Naive thymus-derived CD4-positive, alpha-beta T cell (primary cell): ENCODE data around the gene PLCG1. TPM values are rescaled to one million over a fixed set of nuclear protein-coding genes. Genes with fewer than 3 reads are reported as not detected.
A peak's percentile ranks its signal among the peaks of the same experiment; 100 is the strongest.

Source experiments
- ATAC-seq: fragments of 150-1000 bp; cut with Tn5 transposase; 2 replicates; pipeline ENCODE4 v1.10.0; 2021; ENCODE audit warnings: mild to moderate bottlenecking, moderate library complexity
- CTCF ChIA-PET: fragments of 350-600 bp; sonication (Branson Sonifier 250); formaldehyde crosslinking; loops from one replicate; lab custom pipeline; 2021; ENCODE audit warnings: antibody characterized with exemption; lab: Charles Lee
- POLR2A ChIA-PET: fragments of 350-600 bp; sonication (Branson Sonifier 250); formaldehyde crosslinking; loops from one replicate; lab custom pipeline; 2021; ENCODE audit warnings: antibody characterized with exemption, inconsistent platforms; lab: Charles Lee
- DNase-seq, 9 donors: peaks; one replicate each; pipeline versions ENCODE4 v3.0.0 to v3.0.0-alpha.2; 2020 to 2022; ENCODE audit warnings: mixed read lengths in 1 of 9
- H3K27ac ChIP-seq: one replicate; pipeline ENCODE4 v1.7.0; 2013; ENCODE audit warnings: mild to moderate bottlenecking, low read depth, low read length, moderate library complexity
- H3K27me3 ChIP-seq, 2 donors: one replicate each; pipeline ENCODE4 v1.7.0; 2013; ENCODE audit warnings: low read length in 2 of 2, mild to moderate bottlenecking in 2 of 2, moderate library complexity in 2 of 2; ENCODE audit not compliant: control insufficient read depth in 2 of 2, insufficient read depth in 2 of 2
- H3K36me3 ChIP-seq, 3 experiments: 1 replicate in 2 of 3; 2 replicates in 1 of 3; pipeline ENCODE4 v1.7.0; 2013; ENCODE audit warnings: low read length in 3 of 3, mild to moderate bottlenecking in 3 of 3, moderate library complexity in 1 of 3; ENCODE audit not compliant: insufficient read depth in 3 of 3, control insufficient read depth in 2 of 3
- H3K4me1 ChIP-seq, 2 donors: one replicate each; pipeline ENCODE4 v1.7.0; 2013; ENCODE audit warnings: low read length in 2 of 2, mild to moderate bottlenecking in 2 of 2, moderate library complexity in 1 of 2; ENCODE audit not compliant: control insufficient read depth in 2 of 2, insufficient read depth in 2 of 2
- H3K4me3 ChIP-seq: 2 replicates; pipeline ENCODE4 v1.7.0; 2013; ENCODE audit warnings: mild to moderate bottlenecking, low read length
- H3K9me3 ChIP-seq, 3 experiments: 1 replicate in 2 of 3; 2 replicates in 1 of 3; pipeline ENCODE4 v1.7.0; 2013; ENCODE audit warnings: low read length in 3 of 3; ENCODE audit not compliant: control insufficient read depth in 2 of 3
- H3K27ac Mint-ChIP-seq, 9 donors: one replicate each; pipeline ENCODE4 v1.8.0; 2020 to 2022; ENCODE audit warnings: mixed read lengths in 9 of 9, mild to moderate bottlenecking in 8 of 9, moderate library complexity in 5 of 9, inconsistent platforms in 2 of 9
- H3K27me3 Mint-ChIP-seq, 5 donors: one replicate each; pipeline ENCODE4 v1.8.0; 2021 to 2022; ENCODE audit warnings: mixed read lengths in 5 of 5, mild to moderate bottlenecking in 1 of 5
- H3K36me3 Mint-ChIP-seq, 5 donors: one replicate each; pipeline ENCODE4 v1.8.0; 2020 to 2022; ENCODE audit warnings: mixed read lengths in 5 of 5, mild to moderate bottlenecking in 3 of 5, inconsistent platforms in 1 of 5
- H3K4me1 Mint-ChIP-seq, 7 donors: one replicate each; pipeline ENCODE4 v1.8.0; 2020 to 2022; ENCODE audit warnings: mixed read lengths in 7 of 7, mild to moderate bottlenecking in 3 of 7, inconsistent platforms in 1 of 7
- H3K4me3 Mint-ChIP-seq, 10 donors: one replicate each; pipeline ENCODE4 v1.8.0; 2020 to 2022; ENCODE audit warnings: mild to moderate bottlenecking in 10 of 10, mixed read lengths in 10 of 10, moderate library complexity in 6 of 10, inconsistent platforms in 2 of 10
- H3K9me3 Mint-ChIP-seq, 11 donors: one replicate each; pipeline ENCODE4 v1.8.0; 2020 to 2022; ENCODE audit warnings: mixed read lengths in 11 of 11, mild to moderate bottlenecking in 4 of 11, inconsistent platforms in 1 of 11, moderate library complexity in 1 of 11
- intact Hi-C, 2 donors: fragments of 100-400 bp; cut with micrococcal nuclease; formaldehyde crosslinking; loops; one replicate each; pipeline ENCODE4 v1.15.1; 2023
- polyA plus RNA-seq, 2 donors: library from polyadenylated mRNA; unstranded; fragments of 300-500 nt; fragmentation: Illumina TruSeq; gene quantifications; one replicate each; pipeline ENCODE4 v1.2.3, GENCODE V29; 2021
- total RNA-seq, 6 experiments: library from RNA in 5 of 6; stranded (reverse) in 5 of 6; gene quantifications; 1 replicate in 5 of 6; 2 replicates in 1 of 6; pipeline ENCODE4 v1.2.3 and lab custom pipeline; 2021 to 2026

PLCG1 gene
- total and polyA plus RNA-seq, 7 experiments from 2014 or later = 36.9 to 559 (median 369) TPM

DNA sequence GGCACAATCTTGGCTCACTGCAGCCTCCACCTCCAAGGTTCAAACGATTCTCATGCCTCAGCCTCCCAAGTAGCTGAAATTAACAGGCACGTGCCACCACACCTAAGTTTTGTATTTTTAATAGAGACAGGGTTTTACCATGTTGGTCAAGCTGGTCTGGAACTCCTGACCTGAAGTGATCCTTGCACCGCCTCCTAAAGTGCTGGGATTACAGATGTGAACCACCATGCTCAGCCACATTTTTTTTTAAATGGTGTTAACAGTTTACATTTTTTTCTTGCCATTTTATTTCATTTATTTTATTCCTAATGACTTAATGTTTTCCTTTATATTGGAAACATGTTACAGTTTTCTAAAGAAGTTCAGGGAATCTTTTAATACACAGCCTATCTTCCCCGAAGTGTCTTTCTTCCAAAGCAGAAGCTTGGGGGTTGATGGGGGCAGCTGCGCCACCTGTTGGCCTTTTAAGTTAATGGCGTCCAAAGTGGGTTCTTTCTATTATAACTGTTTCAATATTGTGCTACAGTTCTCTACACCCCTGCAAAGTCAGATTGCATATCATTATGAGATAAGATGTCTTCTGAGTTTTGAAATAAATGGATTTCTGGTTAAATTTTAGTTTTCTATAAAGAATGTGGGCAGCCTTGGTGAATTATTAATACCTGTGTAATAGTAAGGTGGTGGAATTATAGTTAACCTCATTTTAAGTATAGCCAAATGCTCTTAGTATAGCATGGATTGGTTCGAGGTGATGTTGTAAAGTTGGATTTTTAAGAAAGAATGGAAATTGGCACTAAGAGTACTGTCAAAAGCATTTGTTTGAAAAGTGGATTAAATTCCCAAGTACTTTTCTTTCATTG lies 42.0 kb upstream of the PLCG1 start:
- Mint-ChIP-seq H3K36me3 (peaks cover 14 to 55% (median 29%) of the 10 kb centered on the region in 5 donors), H3K4me1 (peaks cover 0 to 11% (median 4%) of the 10 kb centered on the region in 7 donors), H3K27ac (peak overlapping the region in 4 of 9 donors; percentile 31 to 77 (median 52)), H3K27me3 (no peaks in the 10 kb centered on the region), H3K4me3 (no peak overlapping the region), H3K9me3 (no peaks in the 10 kb centered on the region)
- Histone ChIP-seq H3K27ac (no peak overlapping the region), H3K36me3 (peaks cover 9 to 64% (median 28%) of the 10 kb centered on the region in 3 experiments), H3K4me3 (no peak overlapping the region), H3K27me3 (no peaks in the 10 kb centered on the region), H3K9me3 (no peaks in the 10 kb centered on the region), H3K4me1 (no peaks in the 10 kb centered on the region)
- CTCF ChIA-PET = interaction anchor here (0.5 to 8.8 kb wide), 18 partner anchors 9 to 244 kb away, joined by 3 to 177 read pairs (median 4); no protein-coding TSS in a partner anchor
- intact Hi-C loops = loop anchor here (1.0 kb wide), 5 partner anchors 8 to 245 kb away; partner anchors contain the start of gene LPIN3 (in 2 of the 2)
- DNase-seq (peak; percentile 27 to 63 (median 54)), ATAC-seq (peak; percentile 85)
- POLR2A ChIA-PET = interaction anchor here (2.0 kb wide), 1 partner anchor 104 kb away, joined by 9 read pairs; no protein-coding TSS in a partner anchor

- no peak overlapping the region for H3K4me3 ChIP-seq
- H3K36me3 Mint-ChIP-seq = peaks cover 26 to 56% (median 49%) of the 10 kb centered on the region in 5 donors
- H3K36me3 ChIP-seq = peaks cover 26 to 75% (median 45%) of the 10 kb centered on the region in 3 experiments
- DNase-seq (no peak), ATAC-seq (no peak)
- no peak overlapping the region for H3K27ac Mint-ChIP-seq
- no peak overlapping the region for H3K4me3 Mint-ChIP-seq
- no peak overlapping the region for H3K27ac ChIP-seq
- ChIA-PET POLR2A (interaction anchor here (0.6 kb wide), 1 partner anchor 593 kb away, joined by 4 read pairs; no protein-coding TSS in a partner anchor), CTCF (interaction anchor here (1.0 to 8.8 kb wide), 2 partner anchors 28 to 110 kb away, joined by 3 to 177 read pairs; no protein-coding TSS in a partner anchor)
- H3K9me3 Mint-ChIP-seq = no peaks in the 10 kb centered on the region
- H3K9me3 ChIP-seq = no peaks in the 10 kb centered on the region
- H3K4me1 Mint-ChIP-seq = peaks cover 0 to 11% (median 4%) of the 10 kb centered on the region in 7 donors
- H3K27me3 ChIP-seq = no peaks in the 10 kb centered on the region
- intact Hi-C loops = no loop called here
- no peaks in the 10 kb centered on the region for H3K27me3 Mint-ChIP-seq
- H3K4me1 ChIP-seq = no peaks in the 10 kb centered on the region
Measured at GRCh38 chr20:41098703-41099250, 38.6 kb upstream of the PLCG1 start.

GRCh38 chr20:41100001-41100480 lies 37.3 kb upstream of the PLCG1 start:
- no peaks in the 10 kb centered on the region for H3K4me1 ChIP-seq
- H3K9me3 Mint-ChIP-seq = no peaks in the 10 kb centered on the region
- peaks cover 31 to 77% (median 51%) of the 10 kb centered on the region in 3 experiments for H3K36me3 ChIP-seq
- H3K4me3 ChIP-seq = no peak overlapping the region
- no peaks in the 10 kb centered on the region for H3K27me3 ChIP-seq
- ATAC-seq (no peak), DNase-seq (no peak)
- no peak overlapping the region for H3K27ac ChIP-seq
- no peaks in the 10 kb centered on the region for H3K9me3 ChIP-seq
- peaks cover 30 to 67% (median 55%) of the 10 kb centered on the region in 5 donors for H3K36me3 Mint-ChIP-seq
- ChIA-PET POLR2A (interaction anchor here (0.5 kb wide), 1 partner anchor 118 kb away, joined by 3 read pairs; no protein-coding TSS in a partner anchor), CTCF (interaction anchor here (1.0 to 8.8 kb wide), 2 partner anchors 29 to 111 kb away, joined by 3 to 177 read pairs; no protein-coding TSS in a partner anchor)
- H3K4me1 Mint-ChIP-seq = peaks cover 0 to 11% (median 4%) of the 10 kb centered on the region in 7 donors
- H3K4me3 Mint-ChIP-seq = no peak overlapping the region
- intact Hi-C loops = no loop called here
- peak overlapping the region in 1 of 9 donors; percentile 42 for H3K27ac Mint-ChIP-seq
- H3K27me3 Mint-ChIP-seq = no peaks in the 10 kb centered on the region

DNA sequence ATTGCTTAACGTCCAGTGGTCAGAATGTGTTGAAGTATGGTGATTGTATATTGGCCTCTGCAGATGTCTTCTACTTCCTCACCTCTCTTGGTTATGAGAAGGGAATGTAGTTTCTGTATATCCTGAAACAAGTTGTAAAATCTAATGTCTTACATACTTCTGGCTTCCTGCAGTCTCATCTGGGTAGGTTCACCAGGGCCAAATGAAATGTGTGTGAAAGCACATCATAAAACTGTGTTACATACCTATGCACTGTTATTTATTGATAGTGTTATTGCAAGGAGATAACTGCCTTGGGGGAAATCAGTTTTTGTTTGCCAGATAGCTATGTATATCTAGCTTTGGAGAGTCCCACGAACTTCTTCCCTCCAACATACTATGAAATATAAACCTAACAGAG lies 35.7 kb upstream of the PLCG1 start:
- no peaks in the 10 kb centered on the region for H3K9me3 ChIP-seq
- intact Hi-C loops = no loop called here
- Mint-ChIP-seq H3K4me1 (peaks cover 0 to 5% (median 0%) of the 10 kb centered on the region in 7 donors), H3K9me3 (no peaks in the 10 kb centered on the region), H3K27me3 (no peaks in the 10 kb centered on the region), H3K27ac (peak overlapping the region in 1 of 9 donors; percentile 53), H3K36me3 (peaks cover 30 to 63% (median 55%) of the 10 kb centered on the region in 5 donors), H3K4me3 (no peak overlapping the region)
- no peak overlapping the region for H3K4me3 ChIP-seq
- CTCF ChIA-PET = interaction anchor here (0.9 to 1.3 kb wide), 2 partner anchors 111 kb away, joined by 3 read pairs; no protein-coding TSS in a partner anchor
- no peak for DNase-seq
- no peak overlapping the region for H3K27ac ChIP-seq
- H3K4me1 ChIP-seq = no peaks in the 10 kb centered on the region
- POLR2A ChIA-PET = no interaction called here
- no peaks in the 10 kb centered on the region for H3K27me3 ChIP-seq
- ATAC-seq = no peak
- H3K36me3 ChIP-seq = peaks cover 31 to 75% (median 51%) of the 10 kb centered on the region in 3 experiments

DNA sequence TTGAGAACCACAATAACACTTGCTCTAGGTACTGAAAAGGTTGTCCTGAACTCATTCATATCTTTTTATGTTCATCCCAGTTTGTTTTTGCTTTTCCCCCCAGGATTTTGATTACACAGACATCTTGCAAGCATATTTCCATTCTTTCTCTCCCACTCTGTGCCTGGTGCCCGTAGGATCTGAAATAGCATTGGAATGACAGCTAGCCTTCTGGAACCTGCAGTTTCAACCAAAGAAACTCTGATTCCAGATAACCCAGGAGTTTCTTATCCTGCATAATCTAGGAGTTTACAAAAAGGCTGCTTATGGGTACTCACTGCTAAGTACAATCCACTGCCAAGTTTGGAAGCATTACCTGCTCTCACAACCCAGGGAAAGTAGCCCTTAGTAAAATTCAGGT lies 28.8 kb upstream of the PLCG1 start:
- POLR2A ChIA-PET = interaction anchor here (0.6 kb wide), 1 partner anchor 23 kb away, joined by 4 read pairs; no protein-coding TSS in a partner anchor
- H3K36me3 ChIP-seq = peaks cover 12 to 48% (median 16%) of the 10 kb centered on the region in 3 experiments
- no peaks in the 10 kb centered on the region for H3K9me3 ChIP-seq
- CTCF ChIA-PET = no interaction called here
- no peak overlapping the region for H3K27ac ChIP-seq
- no peak for DNase-seq
- no peak overlapping the region for H3K27ac Mint-ChIP-seq
- no peaks in the 10 kb centered on the region for H3K9me3 Mint-ChIP-seq
- no peak overlapping the region for H3K4me3 Mint-ChIP-seq
- no peaks in the 10 kb centered on the region for H3K27me3 Mint-ChIP-seq
- peaks cover 0 to 5% (median 0%) of the 10 kb centered on the region in 7 donors for H3K4me1 Mint-ChIP-seq
- H3K27me3 ChIP-seq = no peaks in the 10 kb centered on the region
- intact Hi-C loops = no loop called here
- H3K36me3 Mint-ChIP-seq = peaks cover 12 to 36% (median 13%) of the 10 kb centered on the region in 5 donors
- H3K4me1 ChIP-seq = no peaks in the 10 kb centered on the region
- ATAC-seq = no peak
- no peak overlapping the region for H3K4me3 ChIP-seq

DNA sequence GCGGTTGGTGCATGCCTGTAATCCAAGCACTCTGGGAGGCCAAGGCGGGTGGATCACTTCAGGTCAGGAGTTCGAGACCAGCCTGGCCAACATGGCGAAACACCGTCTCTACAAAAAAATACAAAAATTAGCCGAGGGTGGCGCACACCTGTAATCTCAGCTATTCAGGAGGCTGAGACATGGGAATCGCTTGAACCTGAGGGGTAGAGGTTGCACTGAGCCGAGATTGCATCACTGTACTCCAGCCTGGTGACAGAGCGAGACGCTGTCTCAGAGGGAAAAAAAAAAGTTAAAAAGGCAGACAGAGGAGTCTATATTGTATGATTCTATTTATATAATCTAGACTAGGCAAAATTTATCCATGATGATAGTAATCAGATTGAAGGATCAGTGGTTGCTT lies 27.3 kb upstream of the PLCG1 start:
- H3K27ac Mint-ChIP-seq = peak overlapping the region in 3 of 9 donors; percentile 44 to 74 (median 45)
- intact Hi-C loops = no loop called here
- Histone ChIP-seq H3K27ac (no peak overlapping the region), H3K9me3 (no peaks in the 10 kb centered on the region), H3K4me3 (no peak overlapping the region), H3K4me1 (no peaks in the 10 kb centered on the region), H3K27me3 (no peaks in the 10 kb centered on the region), H3K36me3 (peaks cover 12 to 50% (median 21%) of the 10 kb centered on the region in 3 experiments)
- ChIA-PET POLR2A (no interaction called here), CTCF (interaction anchor here (0.7 kb wide), 1 partner anchor 22 kb away, joined by 3 read pairs; no protein-coding TSS in a partner anchor)
- no peak overlapping the region for H3K4me3 Mint-ChIP-seq
- ATAC-seq (no peak), DNase-seq (no peak)
- peaks cover 3 to 34% (median 16%) of the 10 kb centered on the region in 5 donors for H3K36me3 Mint-ChIP-seq
- peaks cover 0 to 5% (median 0%) of the 10 kb centered on the region in 7 donors for H3K4me1 Mint-ChIP-seq
- H3K27me3 Mint-ChIP-seq = no peaks in the 10 kb centered on the region
- H3K9me3 Mint-ChIP-seq = no peaks in the 10 kb centered on the region
